Heart right ventricle (tissue), 16 donors: ENCODE data around the gene CHERP. TPM values are rescaled to one million over a fixed set of nuclear protein-coding genes. Genes with fewer than 3 reads are reported as not detected.

ENCODE experiments used
- ATAC-seq, 8 donors: fragments of 200-7000 bp; cut with Tn5 transposase; one replicate each; pipeline ENCODE4 v1.9.1; 2020; ENCODE audit warnings: mild to moderate bottlenecking in 8 of 8, moderate library complexity in 8 of 8, moderate number of reproducible peaks in 1 of 8
- DNase-seq, 2 donors: peaks; one replicate each; pipeline ENCODE4 v3.0.0-alpha.2; 2020
- H3K27ac ChIP-seq, 10 donors: fragments of 200-600 bp; sonication (generic) in 2 of 10; one replicate each; pipeline versions ENCODE4 v1.5.0 to v1.8.0; 2020 to 2022; ENCODE audit warnings: mild to moderate bottlenecking in 3 of 10
- H3K27me3 ChIP-seq, 7 donors: fragments of 200-600 bp; one replicate each; pipeline ENCODE4 v1.8.0; 2021 to 2022; ENCODE audit warnings: mild to moderate bottlenecking in 2 of 7
- H3K36me3 ChIP-seq, 9 donors: fragments of 200-600 bp; sonication (generic) in 1 of 9; one replicate each; pipeline versions ENCODE4 v1.5.0 to v1.8.0; 2020 to 2022; ENCODE audit warnings: mild to moderate bottlenecking in 2 of 9
- H3K4me1 ChIP-seq, 9 donors: fragments of 200-600 bp; sonication (generic) in 1 of 9; one replicate each; pipeline versions ENCODE4 v1.5.0 to v1.8.0; 2020 to 2022; ENCODE audit warnings: mild to moderate bottlenecking in 4 of 9
- H3K4me3 ChIP-seq, 10 donors: fragments of 200-600 bp; sonication (generic) in 2 of 10; one replicate each; pipeline versions ENCODE4 v1.5.0 to v1.8.0; 2020 to 2022; ENCODE audit warnings: mild to moderate bottlenecking in 7 of 10, moderate library complexity in 2 of 10
- H3K9me3 ChIP-seq, 11 donors: fragments of 200-600 bp in 10 of 11; sonication (generic) in 2 of 11; one replicate each; pipeline versions ENCODE4 v1.5.0 to v1.8.0; 2013 to 2022; ENCODE audit warnings: mild to moderate bottlenecking in 2 of 11, control low read depth in 1 of 11, moderate library complexity in 1 of 11
- WGBS, 2 donors: extraction: QIAGEN DNeasy Blood & Tissue Kit; methylation state at CpG; one replicate each; pipeline ENCODE4 v1.1.7; 2013; ENCODE audit warnings: inconsistent platforms in 1 of 2; 5-methylcytosine and 5-hydroxymethylcytosine counted together
- intact Hi-C, 10 donors: fragments of 100-400 bp; cut with DNase I; formaldehyde crosslinking; loops; one replicate each; pipeline versions ENCODE4 v1.11.1 to v1.14.2; 2022
- polyA plus RNA-seq, 2 donors: library from polyadenylated mRNA; stranded (reverse); fragments of 200-250 nt; gene quantifications; one replicate each; pipeline ENCODE4 v1.2.3, GENCODE V29; 2013
- total RNA-seq, 10 donors: library from RNA; stranded (reverse); fragmentation: NEBNext Ultra II Directional in 3 of 10; extraction: Animal tissue kit (Norgen Biotek cat#: 25700) in 3 of 10; gene quantifications; one replicate each; pipeline versions ENCODE4 v1.2.1 to v1.2.4, GENCODE V29; 2021 to 2023
- TF ChIP-seq, protein P1 (sequence below), 9 donors: fragments of 200-600 bp; sonication (generic) in 2 of 9; IDR thresholded peaks; one replicate each; pipeline versions ENCODE4 v1.5.0 to v1.8.0; 2021 to 2022; ENCODE audit warnings: antibody characterized with exemption in 9 of 9, mild to moderate bottlenecking in 5 of 9, moderate library complexity in 1 of 9
- donor health status: Arrhythmogenic right ventricular cardiomyopathy.
- donor health status: ischemic (EF 13 %, LVEDD 7.1; RV severe dilation, severe dysfunction).
- donor health status: healthy with polysubstance abuse.
- donor health status: DM: no; HTN: yes; CAD: no.
- donor health status: DM: no; HTN: no; CAD: no.
- donor health status: ischemic (EF 25% LVEDD 6.9; RV normal size, moderate dysfunction).
- donor health status: ischemic (EF 25% LVEDD 5.7; RV mildly dilated, moderate dysfunction).
- donor health status: healthy.
- donor health status: DM: yes; HTN: yes; CAD: no.
- donor health status: Ischemic cardiomyopathy.
- donor health status: ischemic (EF 35%, LVEDD 5.7; RV mildly dilated, moderate dysfunction).
- donor health status: nonischemic (EF 11% LVEDD 7.7; RV severe dilation, severe dysfunction).
- donor health status: DM: yes; HTN: yes; CAD: no.
- donor health status: PGD.
- donor health status: ischemic (EF 29% LVEDD 5.4; RV normal size, mild dysfunction).
- donor health status: nonischemic (EF 23%, LVEDD 6.1; RV moderate dilation, normal function).

The CHERP gene
- total and polyA plus RNA-seq, 12 donors, result 11.3 to 26.6 (median 22.4) TPM

DNA sequence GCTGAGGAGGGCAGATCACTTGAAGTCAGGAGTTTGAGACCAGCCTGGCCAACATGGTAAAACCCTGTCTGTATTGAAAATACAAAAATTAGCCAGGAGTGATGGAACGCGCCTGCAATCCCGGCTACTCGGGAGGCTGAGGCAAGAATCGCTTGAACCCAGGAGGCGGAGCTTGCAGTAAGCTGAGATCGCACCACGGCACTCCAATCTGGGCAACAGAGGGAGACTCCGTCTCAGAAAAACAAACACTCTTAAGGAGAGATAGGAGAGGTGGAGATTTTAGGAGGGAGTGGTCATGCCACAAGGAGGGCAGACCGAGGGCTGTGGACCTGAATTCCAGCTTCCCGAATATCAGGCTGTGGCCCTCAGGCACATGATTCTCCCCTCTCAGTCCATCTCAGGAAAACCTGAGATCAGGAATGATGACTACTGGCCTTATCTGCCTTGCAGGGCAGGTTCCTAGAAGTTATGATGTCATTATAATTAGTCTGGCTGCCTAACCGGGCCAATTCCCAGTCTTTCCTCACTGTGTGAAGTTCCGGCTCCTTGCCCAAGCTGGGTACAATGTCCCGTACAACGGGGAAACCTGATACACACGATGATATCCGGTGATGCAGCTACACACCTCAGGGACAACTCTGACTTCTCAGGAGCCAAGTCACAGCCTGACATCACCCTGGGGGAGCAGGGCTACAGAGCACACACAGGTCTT lies 27.5 kb upstream of the CHERP start:
- H3K4me1 ChIP-seq, result peaks cover 14 to 55% (median 33%) of the 10 kb centered on the region in 9 donors
- peaks cover 0 to 69% (median 17%) of the 10 kb centered on the region in 9 donors for H3K36me3 ChIP-seq
- H3K27me3 ChIP-seq, result no peaks in the 10 kb centered on the region
- no peak for ATAC-seq
- H3K9me3 ChIP-seq, result no peaks in the 10 kb centered on the region
- H3K27ac ChIP-seq, result peak overlapping the region in 1 of 10 donors; percentile 14
- 88 to 91% methylated on average over 17 of the region's 17 CpGs for WGBS, 2 donors
- intact Hi-C loops, result loop anchor here (5.0 to 10.0 kb wide), 3 partner anchors 53 to 58 kb away; partner anchors contain the start of gene MED26 (in 9 of the 10)
- no peak for DNase-seq
- TF ChIP-seq, protein P1, sequence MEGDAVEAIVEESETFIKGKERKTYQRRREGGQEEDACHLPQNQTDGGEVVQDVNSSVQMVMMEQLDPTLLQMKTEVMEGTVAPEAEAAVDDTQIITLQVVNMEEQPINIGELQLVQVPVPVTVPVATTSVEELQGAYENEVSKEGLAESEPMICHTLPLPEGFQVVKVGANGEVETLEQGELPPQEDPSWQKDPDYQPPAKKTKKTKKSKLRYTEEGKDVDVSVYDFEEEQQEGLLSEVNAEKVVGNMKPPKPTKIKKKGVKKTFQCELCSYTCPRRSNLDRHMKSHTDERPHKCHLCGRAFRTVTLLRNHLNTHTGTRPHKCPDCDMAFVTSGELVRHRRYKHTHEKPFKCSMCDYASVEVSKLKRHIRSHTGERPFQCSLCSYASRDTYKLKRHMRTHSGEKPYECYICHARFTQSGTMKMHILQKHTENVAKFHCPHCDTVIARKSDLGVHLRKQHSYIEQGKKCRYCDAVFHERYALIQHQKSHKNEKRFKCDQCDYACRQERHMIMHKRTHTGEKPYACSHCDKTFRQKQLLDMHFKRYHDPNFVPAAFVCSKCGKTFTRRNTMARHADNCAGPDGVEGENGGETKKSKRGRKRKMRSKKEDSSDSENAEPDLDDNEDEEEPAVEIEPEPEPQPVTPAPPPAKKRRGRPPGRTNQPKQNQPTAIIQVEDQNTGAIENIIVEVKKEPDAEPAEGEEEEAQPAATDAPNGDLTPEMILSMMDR (IDR thresholded peaks at IDR 0.05), result no peak
- no peak overlapping the region for H3K4me3 ChIP-seq

DNA sequence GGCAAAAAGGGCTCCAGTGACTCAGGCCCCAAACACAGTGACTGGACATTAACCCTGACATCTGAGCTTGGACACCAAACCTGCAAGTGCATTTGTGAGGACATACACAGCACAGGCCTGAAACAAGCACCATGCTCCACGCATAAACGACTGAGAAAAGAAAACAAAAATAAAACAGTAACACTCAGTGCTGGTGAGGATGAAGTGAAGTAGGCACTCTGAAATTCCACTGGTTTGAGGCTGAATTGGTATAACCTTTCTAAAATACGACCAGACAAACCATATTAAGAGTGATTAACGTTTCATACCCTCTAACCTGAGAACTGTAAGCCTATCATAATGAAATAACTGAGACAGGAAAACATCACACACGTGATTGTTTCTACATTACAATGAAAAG lies 24.5 kb upstream of the CHERP start:
- Histone ChIP-seq H3K4me3 (no peak overlapping the region), H3K9me3 (no peaks in the 10 kb centered on the region), H3K4me1 (peaks cover 5 to 34% (median 11%) of the 10 kb centered on the region in 9 donors), H3K27me3 (no peaks in the 10 kb centered on the region), H3K36me3 (peaks cover 0 to 90% (median 25%) of the 10 kb centered on the region in 9 donors), H3K27ac (peak overlapping the region in 2 of 10 donors; percentile 20 to 80)
- TF ChIP-seq, protein P1 (IDR thresholded peaks at IDR 0.05), result no peak
- DNase-seq (no peak), ATAC-seq (no peak)
- intact Hi-C loops, result no loop called here
- WGBS, 2 donors, result 94 to 95% methylated on average over 5 of the region's 5 CpGs

DNA sequence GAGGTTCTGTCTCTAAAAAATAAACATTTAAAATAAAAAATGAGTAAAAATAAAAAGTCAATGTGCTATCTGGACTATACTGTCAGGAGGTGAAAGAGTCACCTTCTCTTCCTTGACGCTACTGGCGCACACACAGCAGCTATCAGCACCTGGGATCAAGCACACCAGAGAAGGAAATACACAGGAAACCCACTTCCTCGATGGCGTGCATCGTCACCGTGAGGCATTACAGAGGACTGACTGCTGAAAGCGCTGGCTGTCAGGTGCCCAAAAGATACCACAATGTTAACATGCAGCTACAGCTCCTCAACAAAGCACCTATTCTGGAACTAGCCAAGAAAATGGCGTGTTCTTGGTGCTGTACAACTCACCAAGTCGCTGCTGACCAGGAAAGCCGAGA lies 23.9 kb upstream of the CHERP start:
- Histone ChIP-seq H3K27me3 (no peaks in the 10 kb centered on the region), H3K4me1 (peaks cover under 1 to 28% (median 6%) of the 10 kb centered on the region in 9 donors), H3K36me3 (peaks cover 0 to 96% (median 25%) of the 10 kb centered on the region in 9 donors), H3K4me3 (no peak overlapping the region), H3K27ac (peak overlapping the region in 2 of 10 donors; percentile 20 to 80), H3K9me3 (no peaks in the 10 kb centered on the region)
- DNase-seq (no peak), ATAC-seq (peak in 5 of 8 donors; percentile 37 to 60 (median 54))
- WGBS, 2 donors, result 75 to 77% methylated on average over 10 of the region's 10 CpGs
- intact Hi-C loops, result no loop called here
- TF ChIP-seq, protein P1 (IDR thresholded peaks at IDR 0.05), result no peak

DNA sequence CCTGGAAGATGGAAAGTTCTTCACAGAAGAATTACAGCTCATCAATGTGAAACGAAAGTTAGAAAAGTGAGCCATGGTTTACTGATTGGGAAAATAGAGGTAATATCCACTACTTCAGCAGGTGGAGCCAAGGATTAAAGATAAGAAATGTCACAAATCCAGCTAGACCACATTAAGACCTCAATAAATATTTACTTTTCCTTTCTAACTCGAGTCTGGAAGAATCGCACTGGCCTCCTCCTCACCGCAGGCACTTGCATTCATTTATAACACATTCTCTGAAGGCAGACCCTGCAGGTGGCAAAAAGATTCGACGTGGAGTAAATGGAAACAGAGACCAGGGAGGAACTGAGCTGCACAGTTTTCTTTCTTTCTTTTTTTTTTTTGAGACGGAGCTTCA lies 22.6 kb upstream of the CHERP start:
- ATAC-seq (no peak), DNase-seq (no peak)
- Histone ChIP-seq H3K4me3 (no peak overlapping the region), H3K27me3 (no peaks in the 10 kb centered on the region), H3K4me1 (peaks cover 0 to 19% (median 0%) of the 10 kb centered on the region in 9 donors), H3K9me3 (no peaks in the 10 kb centered on the region), H3K27ac (no peak overlapping the region), H3K36me3 (peaks cover 0 to 100% (median 25%) of the 10 kb centered on the region in 9 donors)
- intact Hi-C loops, result no loop called here
- TF ChIP-seq, protein P1 (IDR thresholded peaks at IDR 0.05), result no peak
- WGBS, 2 donors, result 94 to 96% methylated on average over 7 of the region's 7 CpGs
